Right ventricle myocardium superior (tissue), 1 donor: ENCODE data around the gene PHYKPL. TPM values are rescaled to one million over a fixed set of nuclear protein-coding genes. Genes with fewer than 3 reads are reported as not detected.

Experiments used
- ATAC-seq: fragments of 200-7000 bp; cut with Tn5 transposase; one replicate; pipeline ENCODE4 v1.9.1; 2020; ENCODE audit warnings: mild to moderate bottlenecking; ENCODE audit not compliant: poor library complexity
- DNase-seq: peaks from one replicate; pipeline ENCODE4 v3.0.0-alpha.2; 2020
- intact Hi-C: fragments of 100-400 bp; cut with DNase I; formaldehyde crosslinking; loops from one replicate; pipeline ENCODE4 v1.11.2; 2022
- long read RNA-seq: library from polyadenylated mRNA; unstranded; transcript quantifications from one replicate; pipeline ENCODE4 v2.0.0, GENCODE V29; 2021
- total RNA-seq: library from RNA; stranded (reverse); fragmentation: NEBNext Ultra II Directional; extraction: Animal tissue kit (Norgen Biotek cat#: 25700); gene quantifications from one replicate; pipeline ENCODE4 v1.2.1, GENCODE V29; 2021
- donor health status: DM: no; HTN: yes; CAD: no; lungs with severe emphysema.

The PHYKPL gene
- total RNA-seq, result 34.4 TPM
- long read RNA-seq, transcript PHYKPL-201 (13 exons, 2,038 nt), result major isoform, 48 of 106 reads
- long read RNA-seq, partial matches to known transcripts, result 16 of 106 reads
- long read RNA-seq, other reads (novel, unspliced or antisense), result 41 of 106 reads

DNA sequence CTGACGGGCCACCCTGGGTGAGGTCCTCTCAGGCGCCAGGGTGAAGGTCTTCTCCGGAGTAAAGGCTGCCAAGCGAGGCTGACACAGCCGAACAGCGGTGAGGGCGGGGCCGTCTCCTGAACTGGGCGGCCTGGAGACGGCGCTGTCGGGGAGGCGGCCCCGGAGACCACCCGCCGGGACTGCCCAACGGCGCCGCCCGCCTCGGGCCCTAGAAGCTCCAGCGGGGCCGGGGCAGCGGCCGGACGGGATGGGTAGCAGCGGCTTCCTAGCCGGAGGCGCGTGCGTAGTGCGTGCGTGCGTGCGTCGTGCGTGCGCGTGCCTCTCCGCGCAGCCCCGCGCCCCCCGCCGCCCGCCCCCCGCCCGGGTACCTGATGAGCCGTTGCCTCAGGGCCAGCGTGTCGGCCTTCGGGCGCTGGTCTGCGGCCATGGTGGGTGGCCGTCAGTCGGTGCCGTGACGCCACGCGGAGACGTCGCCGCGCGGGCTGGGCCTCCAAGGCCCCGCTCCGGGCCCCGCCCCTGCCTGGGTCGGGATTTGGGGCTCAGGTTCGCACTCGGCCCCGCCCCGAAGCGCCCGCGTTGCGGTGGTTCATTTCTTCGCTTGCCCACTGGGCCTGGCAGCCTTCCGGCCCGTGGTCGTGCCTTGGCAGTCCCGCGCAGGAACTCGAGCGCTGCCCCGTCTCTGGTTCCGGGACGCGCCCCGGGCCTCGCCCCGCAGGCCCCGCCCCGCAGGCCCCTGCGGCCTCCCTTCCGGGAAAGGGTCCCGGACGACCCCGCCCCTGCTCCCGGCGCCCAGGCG is at the start of gene PHYKPL:
Gene PHYKPL (minus strand): TSS at position 679 of the 796 bp plus-strand sequence. CDS start 252 bp downstream, at position 427.
- ATAC-seq (peak; percentile 80), DNase-seq (peak; percentile 86)
- intact Hi-C loops, result no loop called here

DNA sequence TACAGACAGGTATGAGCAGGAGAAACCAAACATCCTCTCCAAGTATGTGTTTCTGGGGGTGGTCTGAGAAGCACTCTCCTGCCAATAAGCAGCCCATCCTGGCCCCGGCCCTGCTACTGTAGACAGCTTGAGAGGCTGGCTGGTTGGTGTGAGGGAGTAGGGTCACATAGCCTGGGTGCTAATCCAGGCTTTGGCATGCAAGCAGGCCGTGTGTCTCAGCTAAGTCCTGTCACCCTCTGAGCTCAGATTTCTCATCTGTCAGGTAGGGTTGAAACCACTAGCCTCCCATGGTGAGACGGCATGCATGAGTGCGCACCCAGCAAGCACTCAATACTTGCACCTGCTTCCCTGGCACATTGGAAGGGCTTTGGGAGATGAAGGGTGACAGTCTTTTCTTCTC is 49.8 kb upstream of the PHYKPL start:
- ATAC-seq (no peak), DNase-seq (peak; percentile 35)
- intact Hi-C loops, result loop anchor here (5.0 kb wide), 1 partner anchor 270 kb away; no protein-coding TSS in a partner anchor

DNA sequence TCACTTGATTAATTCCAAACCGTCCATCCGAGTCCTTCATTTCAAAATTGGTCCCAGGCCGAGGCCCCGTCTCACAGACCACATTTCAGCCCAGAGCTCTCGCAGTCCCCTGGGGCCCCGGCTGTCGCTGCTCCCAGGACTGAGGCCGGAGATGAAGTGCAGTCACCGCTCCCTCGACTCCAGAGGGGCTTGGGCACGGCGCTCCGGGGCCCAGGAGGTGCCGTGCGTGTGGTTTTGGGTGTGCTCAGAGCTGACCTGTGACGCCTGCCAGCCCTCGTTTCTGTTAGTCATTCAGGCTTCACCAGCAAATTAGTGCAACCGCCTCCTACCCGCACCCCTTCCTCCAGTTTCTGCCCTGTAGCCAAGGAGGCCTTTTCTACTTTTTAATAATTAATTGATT is 48.7 kb upstream of the PHYKPL start:
- intact Hi-C loops, result loop anchor here (2.0 to 5.0 kb wide), 2 partner anchors 271 to 309 kb away; partner anchors contain the start of gene COL23A1
- no peak for ATAC-seq
- DNase-seq, result peak; percentile 42

DNA sequence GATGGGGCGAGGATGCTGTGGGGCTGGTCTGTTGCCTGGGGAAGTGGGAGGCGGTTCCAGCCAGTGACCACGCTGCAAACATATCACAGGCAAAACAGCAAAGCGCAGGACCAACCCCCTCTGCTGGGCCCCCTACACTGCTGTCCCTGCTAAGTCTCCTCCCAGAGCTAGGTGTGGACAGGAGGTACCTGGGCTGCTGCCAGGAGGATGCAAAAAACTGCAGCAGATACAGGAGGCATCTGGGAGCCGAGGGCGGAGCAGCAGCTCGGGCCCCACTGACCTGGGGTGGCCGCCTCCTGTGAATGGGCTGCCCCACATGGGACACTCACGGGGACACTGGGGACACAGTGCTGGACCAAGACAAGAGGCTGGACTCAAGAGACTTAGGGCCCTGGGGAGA is 48.0 kb upstream of the PHYKPL start:
- no peak for ATAC-seq
- intact Hi-C loops, result loop anchor here (2.0 to 5.0 kb wide), 2 partner anchors 272 to 310 kb away; partner anchors contain the start of gene COL23A1
- peak; percentile 35 for DNase-seq

DNA sequence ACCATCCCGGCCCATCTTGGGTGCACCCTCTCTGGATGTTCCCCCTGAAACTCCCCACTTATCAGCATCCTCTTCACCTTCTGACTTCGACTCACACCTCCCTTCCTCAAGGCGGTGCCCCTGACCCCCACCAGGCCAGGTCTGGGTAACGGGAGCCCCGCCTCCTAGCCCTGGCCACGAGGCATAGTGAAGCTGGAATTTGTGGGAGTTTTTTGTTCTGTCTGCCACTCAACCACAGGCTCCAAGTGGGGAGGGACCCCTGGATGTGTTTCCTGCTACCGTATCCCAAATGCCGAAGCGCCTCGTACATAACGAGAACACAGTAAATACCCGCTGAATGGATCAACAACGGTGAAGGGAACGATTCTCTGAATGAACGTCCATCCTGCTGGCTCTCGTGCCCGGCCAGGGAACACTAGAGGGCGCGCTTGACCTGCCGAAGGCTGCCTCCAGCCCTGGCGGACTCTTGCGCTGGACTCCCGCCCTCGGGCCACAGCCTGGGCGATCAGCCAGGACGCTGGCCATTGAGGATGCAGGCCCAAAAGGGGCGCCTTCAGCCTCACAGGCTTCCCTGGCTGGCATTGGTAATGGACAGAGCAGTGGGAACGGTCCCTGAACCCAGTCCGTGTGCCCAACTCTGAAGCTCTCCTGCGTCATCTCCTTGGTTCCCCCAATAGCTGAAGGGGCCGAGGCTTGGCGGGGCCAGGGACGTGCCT is 47.3 kb upstream of the PHYKPL start:
- ATAC-seq (peak; percentile 91), DNase-seq (peak; percentile 94)
- intact Hi-C loops, result loop anchor here (2.0 to 10.0 kb wide), 3 partner anchors 272 to 565 kb away; partner anchors contain the start of gene COL23A1

DNA sequence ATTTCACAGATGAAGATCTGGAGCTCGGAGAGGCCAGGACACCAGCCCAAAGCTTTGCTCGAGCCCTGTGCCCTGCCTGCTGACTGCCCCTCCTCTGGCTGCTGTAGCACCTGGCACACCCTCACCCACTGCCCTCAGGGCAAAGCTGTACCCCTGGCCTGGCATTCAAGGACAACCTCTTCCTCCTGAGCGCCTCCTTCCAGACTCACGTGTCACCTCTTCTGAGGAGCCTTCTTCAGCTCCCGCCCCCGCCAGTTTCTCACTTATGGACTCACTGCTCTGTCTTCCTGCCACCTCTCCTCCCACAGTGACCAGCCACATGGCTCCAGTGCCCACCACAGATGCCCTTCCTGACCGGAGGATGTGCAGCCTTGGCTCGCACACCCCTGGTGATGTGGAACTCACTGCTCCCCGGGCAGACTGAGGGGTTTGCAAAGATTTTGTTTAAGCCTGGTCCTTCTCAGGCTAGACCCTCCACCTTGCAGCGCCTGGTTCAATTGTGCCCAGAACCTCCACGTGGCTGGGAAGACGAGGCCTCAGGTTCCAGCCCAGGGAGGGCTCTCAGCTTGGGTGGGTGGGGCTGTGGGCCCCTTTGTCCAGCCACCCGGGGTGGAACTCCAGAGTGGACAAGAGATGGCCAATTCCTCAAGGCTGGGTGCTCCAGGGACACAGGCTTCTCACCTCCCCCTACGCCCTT is 46.6 kb upstream of the PHYKPL start:
- intact Hi-C loops, result loop anchor here (10.0 kb wide), 1 partner anchor 566 kb away; no protein-coding TSS in a partner anchor
- peak; percentile 4 for ATAC-seq
- peak; percentile 30 for DNase-seq

DNA sequence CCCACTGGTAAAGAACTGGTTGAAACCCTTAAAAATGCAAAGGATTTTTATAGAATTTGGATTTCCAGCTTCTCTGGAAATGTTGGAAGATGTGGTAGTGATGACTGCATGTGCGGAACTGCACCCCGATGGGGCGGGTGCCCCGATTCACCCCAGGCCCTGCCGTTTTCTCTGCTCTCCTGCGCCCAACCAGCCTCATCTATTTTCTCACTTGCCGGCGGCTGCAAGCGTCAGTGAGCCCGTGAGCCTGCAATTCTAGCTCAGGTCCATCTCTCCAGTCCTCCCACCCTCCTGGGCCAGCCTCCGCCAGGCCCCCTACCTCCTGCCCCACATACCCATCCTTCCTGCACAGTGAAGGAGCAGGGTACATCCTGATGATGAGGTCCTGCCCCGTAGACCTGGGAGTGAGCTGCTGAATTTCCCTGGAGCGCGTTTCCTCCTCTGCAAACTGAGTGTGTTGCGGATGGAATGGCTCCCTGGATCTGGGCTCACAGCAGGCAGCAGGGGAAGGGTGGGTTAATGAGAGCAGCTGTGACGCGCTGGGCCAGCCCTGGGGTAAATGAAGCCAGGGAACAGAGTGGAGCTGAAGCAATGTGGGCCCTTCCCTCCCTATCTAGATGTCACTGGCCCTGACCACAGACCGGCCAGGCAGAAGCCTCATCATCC is 45.9 kb upstream of the PHYKPL start:
- DNase-seq (peak; percentile 32), ATAC-seq (no peak)
- intact Hi-C loops, result loop anchor here (10.0 kb wide), 1 partner anchor 566 kb away; no protein-coding TSS in a partner anchor

DNA sequence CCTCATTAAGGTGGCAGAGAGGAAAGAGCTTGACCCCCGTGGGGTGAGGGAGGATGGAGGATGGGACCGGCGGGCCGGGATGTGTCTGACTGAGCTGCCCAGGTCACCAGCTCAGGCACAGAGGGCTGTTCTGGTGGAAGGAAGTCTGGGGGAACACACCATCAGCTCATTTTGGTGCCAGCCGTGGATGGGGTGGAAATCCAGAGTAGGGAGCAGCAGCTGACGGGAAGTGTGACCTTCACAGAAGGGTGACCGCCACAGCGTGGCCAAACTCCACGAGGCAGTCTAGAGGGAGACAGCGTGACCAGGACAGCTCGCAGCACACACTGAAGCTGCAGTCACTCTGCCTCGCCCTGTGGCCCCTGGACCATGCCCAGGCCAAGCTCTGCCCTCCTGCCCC is 45.3 kb upstream of the PHYKPL start:
- intact Hi-C loops, result loop anchor here (10.0 kb wide), 1 partner anchor 567 kb away; no protein-coding TSS in a partner anchor
- DNase-seq, result peak; percentile 46
- ATAC-seq, result peak; percentile 23

DNA sequence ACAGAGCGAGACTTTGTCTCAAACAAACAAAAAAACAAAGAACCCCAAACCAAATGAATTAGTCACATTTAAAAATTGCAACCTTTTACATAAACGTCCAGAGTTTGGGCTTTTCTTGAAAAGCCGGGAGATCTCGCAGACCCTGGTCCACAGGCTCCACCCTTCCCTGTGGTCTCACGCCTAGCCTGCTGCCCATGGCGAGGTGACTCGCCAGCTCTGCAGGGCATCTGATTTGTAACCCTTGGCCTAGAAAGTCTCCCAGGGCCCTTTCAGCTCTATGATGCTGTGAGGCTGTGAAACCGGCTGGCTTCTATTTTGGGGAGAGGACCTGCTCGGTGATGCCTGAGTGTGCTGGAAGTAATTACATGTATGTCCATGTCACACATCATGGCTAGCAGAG is 44.7 kb upstream of the PHYKPL start:
- intact Hi-C loops, result loop anchor here (10.0 kb wide), 1 partner anchor 567 kb away; no protein-coding TSS in a partner anchor
- DNase-seq, result peak; percentile 13
- no peak for ATAC-seq

DNA sequence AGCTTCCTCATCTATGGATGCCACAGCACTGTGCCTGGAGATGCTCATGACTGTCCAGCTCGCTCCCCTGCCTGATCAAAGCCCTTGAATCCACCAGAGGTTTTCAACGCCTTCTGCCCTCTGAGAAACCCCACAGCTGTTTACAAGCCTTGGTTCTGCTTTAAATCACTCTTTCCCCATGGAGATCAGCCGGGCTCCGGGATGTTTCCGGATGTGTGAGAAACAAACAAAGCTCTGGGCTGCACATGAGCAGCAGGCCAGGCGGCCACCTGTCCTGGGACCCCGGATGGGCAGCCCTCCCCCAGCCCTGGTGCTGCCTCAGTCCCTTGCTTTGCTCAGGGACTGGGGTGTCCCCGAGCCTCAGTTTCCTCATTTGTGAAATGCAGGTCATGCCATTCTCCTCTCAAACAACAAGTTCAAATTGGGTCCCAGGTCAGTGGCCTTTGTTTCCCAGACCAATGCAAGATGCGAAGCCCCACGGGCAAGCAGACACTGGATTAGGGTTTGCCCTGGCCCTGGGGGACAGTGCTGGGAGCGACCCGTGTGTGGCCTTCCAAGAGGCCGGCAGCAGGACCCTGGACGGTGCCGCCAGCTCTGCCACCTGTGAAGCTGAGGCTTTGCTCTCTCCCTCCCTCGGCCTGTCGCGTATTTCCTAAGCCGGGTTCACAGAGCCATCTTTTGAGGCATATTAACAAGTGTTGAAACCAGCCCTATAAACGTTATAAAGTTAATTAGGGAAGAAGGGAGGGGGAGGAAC is 42.4 kb upstream of the PHYKPL start:
- DNase-seq (no peak), ATAC-seq (no peak)
- intact Hi-C loops, result loop anchor here (10.0 kb wide), 1 partner anchor 570 kb away; no protein-coding TSS in a partner anchor

DNA sequence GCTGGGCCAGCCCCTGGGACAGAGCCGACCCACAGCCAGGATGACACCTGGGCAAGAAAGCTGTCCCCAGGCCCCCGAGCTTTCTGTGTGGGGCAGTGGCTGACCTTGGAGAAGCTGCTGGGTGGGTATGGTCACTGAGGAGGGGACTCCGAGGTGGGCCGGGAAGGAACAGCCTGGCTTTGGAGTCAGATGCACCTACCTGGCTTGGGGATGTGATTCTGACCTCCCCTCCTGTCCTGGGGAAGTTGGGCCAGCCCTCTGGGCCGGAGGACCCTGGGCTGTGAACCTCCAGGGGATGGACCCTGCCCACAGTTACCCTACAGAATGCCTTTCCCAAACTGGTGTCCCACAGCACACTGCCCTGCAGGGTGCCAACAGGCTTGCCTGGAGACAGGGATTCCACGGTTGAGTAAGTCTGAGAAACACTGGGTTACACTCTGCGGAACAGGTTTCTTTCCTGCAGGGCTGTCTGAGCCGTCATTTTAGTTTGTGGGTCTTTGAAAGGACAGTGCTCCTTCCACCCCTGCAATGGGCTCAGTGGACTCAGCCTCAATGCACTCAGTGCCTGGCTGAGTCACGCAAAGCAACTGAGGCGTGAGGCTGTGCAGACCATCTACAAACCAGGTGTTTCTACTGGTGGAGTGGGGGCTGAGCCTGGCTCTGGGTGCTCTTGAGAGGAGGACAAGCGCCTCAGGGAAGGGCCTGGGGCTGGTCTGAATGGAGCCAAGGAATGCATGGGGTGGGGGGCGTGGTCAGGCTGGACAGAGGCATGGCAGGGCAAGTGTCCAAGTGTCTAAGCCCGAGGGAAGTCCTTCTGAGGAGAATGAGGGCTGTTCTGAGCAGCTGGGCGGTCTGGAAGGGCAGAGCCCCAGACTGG is 41.3 kb upstream of the PHYKPL start:
- ATAC-seq (no peak), DNase-seq (no peak)
- intact Hi-C loops, result loop anchor here (10.0 kb wide), 1 partner anchor 571 kb away; no protein-coding TSS in a partner anchor

DNA sequence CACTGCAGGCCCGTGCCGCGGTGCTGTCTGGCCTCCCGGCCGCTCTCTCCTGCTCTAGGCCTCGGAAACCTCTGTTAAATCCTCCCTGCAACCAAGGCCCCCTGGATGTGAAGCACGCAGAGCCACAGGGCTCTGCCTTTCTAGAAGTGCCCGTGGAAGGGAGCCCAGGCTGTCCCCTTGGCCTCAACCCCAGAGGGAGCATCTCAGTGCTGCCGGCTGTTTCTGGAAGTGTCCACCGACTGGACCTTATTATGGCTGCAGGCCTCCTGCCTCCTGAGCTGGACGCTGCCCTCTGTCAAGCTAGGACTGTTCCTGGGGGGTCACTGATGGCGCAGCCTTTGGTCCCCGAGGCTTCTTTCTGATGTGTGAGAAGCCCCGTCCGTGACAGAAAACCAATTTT is 40.4 kb upstream of the PHYKPL start:
- intact Hi-C loops, result loop anchor here (10.0 kb wide), 1 partner anchor 572 kb away; no protein-coding TSS in a partner anchor
- ATAC-seq (no peak), DNase-seq (no peak)

DNA sequence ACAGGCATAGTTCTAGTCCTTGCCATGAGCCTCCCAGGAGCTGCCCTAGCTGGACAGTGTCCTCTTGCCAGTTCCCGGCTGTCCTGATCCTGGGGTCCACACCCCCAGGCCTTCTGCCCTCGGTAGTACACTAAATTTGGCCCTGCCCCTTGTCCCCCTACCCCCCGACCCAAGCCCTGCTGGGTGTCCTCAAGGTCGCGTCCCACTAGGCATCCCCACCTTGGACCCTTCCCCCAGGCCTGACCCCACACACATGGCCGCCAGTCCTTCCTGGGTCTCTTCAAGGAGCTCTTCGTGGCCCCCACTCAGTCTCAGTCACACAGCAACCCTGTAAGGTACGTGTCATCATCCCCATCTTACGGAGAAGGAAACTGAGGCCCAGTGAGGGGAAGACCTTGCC is 40.0 kb upstream of the PHYKPL start:
- intact Hi-C loops, result loop anchor here (10.0 kb wide), 1 partner anchor 572 kb away; no protein-coding TSS in a partner anchor
- DNase-seq (no peak), ATAC-seq (no peak)

DNA sequence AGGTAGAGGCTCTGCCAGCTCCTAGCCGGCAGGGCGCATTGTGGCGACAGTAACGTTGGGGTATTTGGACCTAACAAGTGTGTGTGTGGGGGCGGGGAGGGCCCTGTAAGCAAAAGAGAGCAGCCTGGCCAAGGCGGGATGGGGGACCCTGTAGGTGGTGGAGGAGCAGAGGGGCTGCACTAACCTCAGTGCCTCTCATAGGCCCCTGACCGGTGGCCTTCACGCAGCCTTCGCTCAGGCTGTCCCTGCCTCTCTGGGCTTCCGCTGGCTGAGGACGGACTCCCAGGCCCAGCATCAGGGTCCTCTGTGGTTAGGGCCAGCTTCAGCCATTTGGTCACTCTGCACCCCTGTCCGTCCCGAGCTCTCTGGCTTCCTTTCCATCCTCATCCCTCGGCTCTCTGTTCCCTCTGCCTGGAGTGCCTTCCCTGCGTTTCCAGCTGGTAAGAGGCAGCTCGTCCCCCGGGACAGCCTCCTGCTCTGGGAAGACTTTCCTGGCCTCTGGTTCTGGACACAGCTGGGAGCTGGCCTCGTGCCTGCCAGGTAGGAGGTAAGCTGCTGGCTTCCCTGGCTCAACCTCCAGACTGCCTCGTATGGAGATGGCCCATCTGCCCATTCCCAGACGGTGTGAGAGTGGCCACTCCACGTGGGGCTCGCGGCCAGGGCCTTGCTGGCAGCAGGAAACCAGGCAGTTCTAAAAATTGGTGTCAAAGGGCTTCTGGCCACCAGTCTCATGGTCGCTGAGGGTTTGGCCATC is 39.3 kb upstream of the PHYKPL start:
- ATAC-seq (no peak), DNase-seq (no peak)
- intact Hi-C loops, result loop anchor here (10.0 kb wide), 1 partner anchor 573 kb away; no protein-coding TSS in a partner anchor

DNA sequence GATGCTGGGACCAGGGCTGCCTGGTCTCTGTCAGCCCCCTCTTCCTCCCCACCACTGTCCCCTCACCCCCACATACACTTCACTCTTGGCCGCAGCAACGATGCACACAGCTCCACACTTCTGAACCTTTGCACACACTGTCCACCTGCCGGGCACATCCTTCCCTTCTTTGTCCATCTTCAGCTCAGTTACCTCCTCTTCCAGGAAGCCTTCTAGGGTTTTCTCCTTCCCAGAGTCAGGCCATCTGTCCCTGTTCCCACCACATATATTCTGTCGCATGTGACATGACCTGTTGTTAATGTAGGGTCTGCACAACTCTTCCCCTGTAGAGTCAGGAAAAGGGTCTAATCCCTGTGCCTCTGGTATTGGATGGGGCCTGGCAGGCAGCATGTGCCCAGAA is 38.6 kb upstream of the PHYKPL start:
- ATAC-seq (no peak), DNase-seq (no peak)
- intact Hi-C loops, result loop anchor here (10.0 kb wide), 1 partner anchor 574 kb away; no protein-coding TSS in a partner anchor
